ENCODE results near the gene DOCK4. TPM values are rescaled to one million over a fixed set of nuclear protein-coding genes. Genes with fewer than 3 reads are reported as not detected.

DOCK4 gene
- total and polyA plus RNA-seq, 10 of the 15 experiments (the other 5 are each of a cell fraction or from before 2014, with no cell fraction given) = 0.03 to 0.73 (median 0.38) TPM

DNA sequence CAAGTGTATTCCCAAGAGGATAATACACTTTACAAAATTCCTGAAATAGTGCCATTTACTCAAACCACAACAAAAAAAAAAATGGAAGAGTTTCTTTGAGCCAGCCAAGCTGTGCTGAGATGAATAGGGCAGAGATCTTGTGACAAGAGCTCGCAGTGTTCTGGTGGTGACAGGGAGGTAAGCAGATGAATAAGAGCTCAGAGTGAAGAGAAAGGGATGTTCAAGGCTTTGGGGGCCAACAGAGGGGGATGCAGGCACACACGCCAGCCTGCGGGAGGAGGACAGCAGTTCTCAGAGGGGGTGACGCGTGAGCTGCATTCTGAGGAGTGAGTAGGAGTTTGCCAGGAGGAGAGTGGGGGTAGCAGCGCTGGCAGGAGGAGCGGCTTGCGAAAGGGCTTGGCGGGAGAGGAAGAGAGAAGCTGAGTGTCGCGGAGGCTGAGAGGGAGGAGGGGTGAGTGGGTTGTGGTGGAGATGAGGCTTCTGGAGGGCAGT lies 449.5 kb downstream of the DOCK4 start:
- Histone ChIP-seq H3K36me3 (ENCODE audit: control insufficient read depth in 2 of 2, insufficient read depth in 2 of 2, low read length in 1 of 2) (no peaks in the 10 kb centered on the region), H2AFZ (ENCODE audit: control insufficient read depth, low read depth, low read length) (no peak overlapping the region), H3K4me1 (ENCODE audit: control insufficient read depth, insufficient read depth, low read length) (no peaks in the 10 kb centered on the region), H3K27me3 (replicated peaks in 1 of 2; ENCODE audit: control insufficient read depth in 2 of 2, insufficient read depth in 2 of 2, low read length in 1 of 2) (no peaks in the 10 kb centered on the region), H3K4me3 (no peak overlapping the region), H3K9ac (ENCODE audit: control insufficient read depth, insufficient read depth, low read length) (no peak overlapping the region), H4K20me1 (ENCODE audit: control insufficient read depth, insufficient read depth) (no peaks in the 10 kb centered on the region), H3K27ac (ENCODE audit: control insufficient read depth, insufficient read depth) (no peak overlapping the region), H3K4me2 (ENCODE audit: control insufficient read depth, insufficient read depth) (no peak overlapping the region), H3K79me2 (ENCODE audit: control insufficient read depth, insufficient read depth, low read length) (no peaks in the 10 kb centered on the region), H3K9me3 (replicated peaks; ENCODE audit: control insufficient read depth, insufficient read depth, low read length) (no peaks in the 10 kb centered on the region)
- ChIA-PET POLR2A (no interaction called here), SMC1A (ENCODE audit: uncharacterized antibody, unreplicated experiment) (interaction anchor here (0.7 to 2.2 kb wide), 4 partner anchors 27 to 741 kb away, joined by 3 to 7 read pairs (median 4); no protein-coding TSS in a partner anchor), CTCF (interaction anchor here (1.0 to 4.7 kb wide), 2 partner anchors 17 to 98 kb away, joined by 4 to 40 read pairs; no protein-coding TSS in a partner anchor), RAD21 (ENCODE audit: unreplicated experiment) (interaction anchor here (0.8 kb wide), 1 partner anchor 695 kb away, joined by 3 read pairs; no protein-coding TSS in a partner anchor)
- whole genome bisulfite sequencing (ENCODE audit: insufficient coverage, insufficient replicate concordance, low lambda C conversion rate, missing lambda C conversion rate) = 85% methylated on average over 11 of the region's 11 CpGs
- no peak for FAIRE-seq
- DNase-seq (ENCODE audit: low read depth, low spot score) = no peak
- intact Hi-C loops (cut with micrococcal nuclease; ENCODE audit: unreplicated experiment) = no loop called here
- BruUV-seq (replicated peaks) = no TSS peak
- no peak for ATAC-seq
- in situ Hi-C loops (cut with MboI) = loop anchor here (25.0 kb wide), 1 partner anchor 1131 kb away; no protein-coding TSS in a partner anchor
- TF ChIP-seq, protein P1, sequence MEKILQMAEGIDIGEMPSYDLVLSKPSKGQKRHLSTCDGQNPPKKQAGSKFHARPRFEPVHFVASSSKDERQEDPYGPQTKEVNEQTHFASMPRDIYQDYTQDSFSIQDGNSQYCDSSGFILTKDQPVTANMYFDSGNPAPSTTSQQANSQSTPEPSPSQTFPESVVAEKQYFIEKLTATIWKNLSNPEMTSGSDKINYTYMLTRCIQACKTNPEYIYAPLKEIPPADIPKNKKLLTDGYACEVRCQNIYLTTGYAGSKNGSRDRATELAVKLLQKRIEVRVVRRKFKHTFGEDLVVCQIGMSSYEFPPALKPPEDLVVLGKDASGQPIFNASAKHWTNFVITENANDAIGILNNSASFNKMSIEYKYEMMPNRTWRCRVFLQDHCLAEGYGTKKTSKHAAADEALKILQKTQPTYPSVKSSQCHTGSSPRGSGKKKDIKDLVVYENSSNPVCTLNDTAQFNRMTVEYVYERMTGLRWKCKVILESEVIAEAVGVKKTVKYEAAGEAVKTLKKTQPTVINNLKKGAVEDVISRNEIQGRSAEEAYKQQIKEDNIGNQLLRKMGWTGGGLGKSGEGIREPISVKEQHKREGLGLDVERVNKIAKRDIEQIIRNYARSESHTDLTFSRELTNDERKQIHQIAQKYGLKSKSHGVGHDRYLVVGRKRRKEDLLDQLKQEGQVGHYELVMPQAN (conservative IDR thresholded peaks at IDR 0.05) = no peak

DNA sequence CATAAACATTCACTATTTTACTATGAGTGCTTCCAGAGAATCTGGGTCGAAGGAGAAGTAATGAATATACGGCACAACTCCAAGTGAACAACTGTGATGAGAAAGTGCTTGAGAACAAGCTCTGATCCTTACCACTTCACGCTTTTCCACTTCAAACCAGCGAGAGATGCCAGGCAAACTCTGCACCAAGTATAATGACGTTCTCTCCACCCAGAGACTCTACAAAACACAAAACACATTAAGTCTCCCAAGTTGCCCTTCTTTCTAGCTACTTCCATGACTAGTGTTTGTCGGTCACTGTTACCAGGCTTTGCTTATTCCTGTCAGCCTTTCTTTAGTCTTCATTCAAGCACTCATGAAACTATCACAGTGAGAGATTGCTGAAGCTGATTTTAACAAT lies 450.8 kb downstream of the DOCK4 start:
- POLR2A ChIA-PET = no interaction called here
- no peaks in the 10 kb centered on the region for H4K20me1 ChIP-seq (ENCODE audit: control insufficient read depth, insufficient read depth)
- H3K4me3 ChIP-seq = no peak overlapping the region
- no peak overlapping the region for H3K9ac ChIP-seq (ENCODE audit: control insufficient read depth, insufficient read depth, low read length)
- no peak for DNase-seq (ENCODE audit: low read depth, low spot score)
- no TSS peak for BruUV-seq (replicated peaks)
- H3K4me1 ChIP-seq (ENCODE audit: control insufficient read depth, insufficient read depth, low read length) = no peaks in the 10 kb centered on the region
- H3K79me2 ChIP-seq (ENCODE audit: control insufficient read depth, insufficient read depth, low read length) = no peaks in the 10 kb centered on the region
- no peaks in the 10 kb centered on the region for H3K36me3 ChIP-seq (ENCODE audit: control insufficient read depth in 2 of 2, insufficient read depth in 2 of 2, low read length in 1 of 2)
- CTCF ChIA-PET = interaction anchor here (0.9 to 4.7 kb wide), 3 partner anchors 12 to 696 kb away, joined by 3 to 40 read pairs (median 7); partner anchors contain the start of gene IFRD1
- no peak overlapping the region for H2AFZ ChIP-seq (ENCODE audit: control insufficient read depth, low read depth, low read length)
- in situ Hi-C loops (cut with MboI) = loop anchor here (25.0 kb wide), 1 partner anchor 1132 kb away; no protein-coding TSS in a partner anchor
- no peak overlapping the region for H3K27ac ChIP-seq (ENCODE audit: control insufficient read depth, insufficient read depth)
- H3K27me3 ChIP-seq (replicated peaks in 1 of 2; ENCODE audit: control insufficient read depth in 2 of 2, insufficient read depth in 2 of 2, low read length in 1 of 2) = no peaks in the 10 kb centered on the region
- intact Hi-C loops (cut with micrococcal nuclease; ENCODE audit: unreplicated experiment) = no loop called here
- no peak for ATAC-seq
- H3K9me3 ChIP-seq (replicated peaks; ENCODE audit: control insufficient read depth, insufficient read depth, low read length) = no peaks in the 10 kb centered on the region
- WGBS (ENCODE audit: insufficient coverage, insufficient replicate concordance, low lambda C conversion rate, missing lambda C conversion rate) = 70% methylated on average over 6 of the region's 6 CpGs
- SMC1A ChIA-PET (ENCODE audit: uncharacterized antibody, unreplicated experiment) = interaction anchor here (1.0 to 2.2 kb wide), 4 partner anchors 13 to 99 kb away, joined by 3 to 7 read pairs (median 4); no protein-coding TSS in a partner anchor
- FAIRE-seq = no peak
- H3K4me2 ChIP-seq (ENCODE audit: control insufficient read depth, insufficient read depth) = no peak overlapping the region
- RAD21 ChIA-PET (ENCODE audit: unreplicated experiment) = interaction anchor here (2.8 kb wide), 1 partner anchor 741 kb away, joined by 11 read pairs; no protein-coding TSS in a partner anchor
- TF ChIP-seq NBN (IDR thresholded peaks at IDR 0.05) (no peak), SRF (IDR thresholded peaks at IDR 0.05; ENCODE audit: low read depth in 2 of 2, low read length in 2 of 2) (no peak), RELA (IDR thresholded peaks at IDR 0.05; ENCODE audit: borderline replicate concordance, partially characterized antibody) (no peak), HDGF (IDR thresholded peaks at IDR 0.05) (no peak), PAX8 (IDR thresholded peaks at IDR 0.05) (no peak), BHLHE40 (IDR thresholded peaks at IDR 0.05; ENCODE audit: borderline replicate concordance in 1 of 2, low read depth in 2 of 2, low read length in 1 of 2) (no peak), RCOR1 (conservative IDR thresholded peaks at IDR 0.05; ENCODE audit: low read depth, low read length) (no peak), GATAD2B (conservative IDR thresholded peaks at IDR 0.05; ENCODE audit: low read depth) (no peak), RB1 (IDR thresholded peaks at IDR 0.05; ENCODE audit: borderline replicate concordance) (no peak)
- TF ChIP-seq, protein P2, sequence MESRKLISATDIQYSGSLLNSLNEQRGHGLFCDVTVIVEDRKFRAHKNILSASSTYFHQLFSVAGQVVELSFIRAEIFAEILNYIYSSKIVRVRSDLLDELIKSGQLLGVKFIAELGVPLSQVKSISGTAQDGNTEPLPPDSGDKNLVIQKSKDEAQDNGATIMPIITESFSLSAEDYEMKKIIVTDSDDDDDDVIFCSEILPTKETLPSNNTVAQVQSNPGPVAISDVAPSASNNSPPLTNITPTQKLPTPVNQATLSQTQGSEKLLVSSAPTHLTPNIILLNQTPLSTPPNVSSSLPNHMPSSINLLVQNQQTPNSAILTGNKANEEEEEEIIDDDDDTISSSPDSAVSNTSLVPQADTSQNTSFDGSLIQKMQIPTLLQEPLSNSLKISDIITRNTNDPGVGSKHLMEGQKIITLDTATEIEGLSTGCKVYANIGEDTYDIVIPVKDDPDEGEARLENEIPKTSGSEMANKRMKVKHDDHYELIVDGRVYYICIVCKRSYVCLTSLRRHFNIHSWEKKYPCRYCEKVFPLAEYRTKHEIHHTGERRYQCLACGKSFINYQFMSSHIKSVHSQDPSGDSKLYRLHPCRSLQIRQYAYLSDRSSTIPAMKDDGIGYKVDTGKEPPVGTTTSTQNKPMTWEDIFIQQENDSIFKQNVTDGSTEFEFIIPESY (IDR thresholded peaks at IDR 0.05) = no peak
- TF ChIP-seq, protein P3, sequence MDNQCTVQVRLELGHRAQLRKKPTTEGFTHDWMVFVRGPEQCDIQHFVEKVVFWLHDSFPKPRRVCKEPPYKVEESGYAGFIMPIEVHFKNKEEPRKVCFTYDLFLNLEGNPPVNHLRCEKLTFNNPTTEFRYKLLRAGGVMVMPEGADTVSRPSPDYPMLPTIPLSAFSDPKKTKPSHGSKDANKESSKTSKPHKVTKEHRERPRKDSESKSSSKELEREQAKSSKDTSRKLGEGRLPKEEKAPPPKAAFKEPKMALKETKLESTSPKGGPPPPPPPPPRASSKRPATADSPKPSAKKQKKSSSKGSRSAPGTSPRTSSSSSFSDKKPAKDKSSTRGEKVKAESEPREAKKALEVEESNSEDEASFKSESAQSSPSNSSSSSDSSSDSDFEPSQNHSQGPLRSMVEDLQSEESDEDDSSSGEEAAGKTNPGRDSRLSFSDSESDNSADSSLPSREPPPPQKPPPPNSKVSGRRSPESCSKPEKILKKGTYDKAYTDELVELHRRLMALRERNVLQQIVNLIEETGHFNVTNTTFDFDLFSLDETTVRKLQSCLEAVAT (IDR thresholded peaks at IDR 0.05) = no peak
